Measurements from ENCODE around the gene C12orf42. TPM values are rescaled to one million over a fixed set of nuclear protein-coding genes. Genes with fewer than 3 reads are reported as not detected.

The C12orf42 gene
- total RNA-seq, 5 donors from 2014 or later (not counting 1 experiment from before 2014, with no cell fraction given) = 7.5 to 16.9 (median 9.2) TPM

GRCh38 chr12:103455020-103455763, 40.6 kb downstream of the C12orf42 start:
- Mint-ChIP-seq H3K27me3 (no peaks in the 10 kb centered on the region), H3K36me3 (no peaks in the 10 kb centered on the region), H3K27ac (peak overlapping the region; percentile 77 to 79), H3K9me3 (peaks cover 0 to 2% (median 0%) of the 10 kb centered on the region in 3 donors), H3K4me1 (peaks cover 33 to 39% (median 33%) of the 10 kb centered on the region in 3 donors), H3K4me3 (peak overlapping the region in 1 of 3 donors; percentile 7)
- Histone ChIP-seq H3K27ac (ENCODE audit: low read length) (peak overlapping the region; percentile 36), H3K36me3 (ENCODE audit: control insufficient read depth in 2 of 2, extremely low read depth in 1 of 2, insufficient read depth in 1 of 2, low read length in 1 of 2) (no peaks in the 10 kb centered on the region), H3K4me3 (ENCODE audit: control insufficient read depth in 1 of 2, extremely low read depth in 1 of 2, low read length in 1 of 2) (no peak overlapping the region), H3K27me3 (replicated peaks in 1 of 2; ENCODE audit: control insufficient read depth in 2 of 2, extremely low read depth in 1 of 2, insufficient read depth in 2 of 2, low read length in 1 of 2) (no peaks in the 10 kb centered on the region), H3K4me1 (ENCODE audit: control insufficient read depth in 1 of 2, extremely low read depth in 1 of 2, insufficient read depth in 2 of 2, low read length in 2 of 2) (peaks cover 6 to 25% of the 10 kb centered on the region in 2 experiments), H3K9me3 (no peaks in the 10 kb centered on the region)
- CTCF ChIA-PET = no interaction called here
- ATAC-seq (replicated peaks in 1 of 4) (peak; percentile 61 to 98 (median 90)), DNase-seq (peak in 22 of 35 experiments; percentile 3 to 57 (median 20))
- WGBS (ENCODE audit: insufficient coverage) = no CpG with 5 or more reads among the region's 3 CpGs
- POLR2A ChIA-PET = no interaction called here

- no peak overlapping the region for H3K27ac Mint-ChIP-seq
Observed at GRCh38 chr12:103444983-103445382, 50.8 kb downstream of the C12orf42 start.

GRCh38 chr12:103442822-103443221, 52.9 kb downstream of the C12orf42 start:
- ATAC-seq (replicated peaks in 1 of 4) (no peak), DNase-seq (no peak)
- Mint-ChIP-seq H3K27me3 (no peaks in the 10 kb centered on the region), H3K9me3 (peaks cover 0 to 4% (median 4%) of the 10 kb centered on the region in 3 donors), H3K27ac (peak overlapping the region; percentile 56 to 76), H3K4me1 (peaks cover 22 to 27% (median 23%) of the 10 kb centered on the region in 3 donors), H3K36me3 (no peaks in the 10 kb centered on the region), H3K4me3 (no peak overlapping the region)
- Histone ChIP-seq H3K36me3 (ENCODE audit: control insufficient read depth in 2 of 2, extremely low read depth in 1 of 2, insufficient read depth in 1 of 2, low read length in 1 of 2) (no peaks in the 10 kb centered on the region), H3K27ac (ENCODE audit: low read length) (peak overlapping the region; percentile 80), H3K9me3 (no peaks in the 10 kb centered on the region), H3K27me3 (replicated peaks in 1 of 2; ENCODE audit: control insufficient read depth in 2 of 2, extremely low read depth in 1 of 2, insufficient read depth in 2 of 2, low read length in 1 of 2) (no peaks in the 10 kb centered on the region), H3K4me3 (ENCODE audit: control insufficient read depth in 1 of 2, extremely low read depth in 1 of 2, low read length in 1 of 2) (no peak overlapping the region), H3K4me1 (ENCODE audit: control insufficient read depth in 1 of 2, extremely low read depth in 1 of 2, insufficient read depth in 2 of 2, low read length in 2 of 2) (peaks cover 8 to 21% of the 10 kb centered on the region in 2 experiments)
- POLR2A ChIA-PET = no interaction called here
- no CpG with 5 or more reads among the region's 3 CpGs for WGBS (ENCODE audit: insufficient coverage)
- CTCF ChIA-PET = no interaction called here

More at GRCh38 chr12:103444983-103445382, 50.8 kb downstream of the C12orf42 start:
- Mint-ChIP-seq H3K9me3 (peaks cover 0 to 8% (median 8%) of the 10 kb centered on the region in 3 donors), H3K27me3 (no peaks in the 10 kb centered on the region), H3K4me1 (peaks cover 22 to 27% (median 23%) of the 10 kb centered on the region in 3 donors), H3K36me3 (no peaks in the 10 kb centered on the region), H3K4me3 (no peak overlapping the region)
- Histone ChIP-seq H3K27me3 (replicated peaks in 1 of 2; ENCODE audit: control insufficient read depth in 2 of 2, extremely low read depth in 1 of 2, insufficient read depth in 2 of 2, low read length in 1 of 2) (no peaks in the 10 kb centered on the region), H3K4me3 (ENCODE audit: control insufficient read depth in 1 of 2, extremely low read depth in 1 of 2, low read length in 1 of 2) (no peak overlapping the region), H3K27ac (ENCODE audit: low read length) (no peak overlapping the region), H3K4me1 (ENCODE audit: control insufficient read depth in 1 of 2, extremely low read depth in 1 of 2, insufficient read depth in 2 of 2, low read length in 2 of 2) (peaks cover 8 to 21% of the 10 kb centered on the region in 2 experiments), H3K36me3 (ENCODE audit: control insufficient read depth in 2 of 2, extremely low read depth in 1 of 2, insufficient read depth in 1 of 2, low read length in 1 of 2) (no peaks in the 10 kb centered on the region), H3K9me3 (no peaks in the 10 kb centered on the region)
- ChIA-PET POLR2A (no interaction called here), CTCF (no interaction called here)
- WGBS (ENCODE audit: insufficient coverage) = 0% methylated on average over 1 of the region's 4 CpGs
- ATAC-seq (replicated peaks in 1 of 4) (no peak), DNase-seq (no peak)

- H3K27ac Mint-ChIP-seq = peak overlapping the region; percentile 99
- Histone ChIP-seq H3K36me3 (ENCODE audit: control insufficient read depth in 2 of 2, extremely low read depth in 1 of 2, insufficient read depth in 1 of 2, low read length in 1 of 2) (no peaks in the 10 kb centered on the region), H3K27ac (ENCODE audit: low read length) (peak overlapping the region; percentile 80), H3K9me3 (no peaks in the 10 kb centered on the region), H3K4me1 (ENCODE audit: control insufficient read depth in 1 of 2, extremely low read depth in 1 of 2, insufficient read depth in 2 of 2, low read length in 2 of 2) (peaks cover 8 to 21% of the 10 kb centered on the region in 2 experiments), H3K27me3 (replicated peaks in 1 of 2; ENCODE audit: control insufficient read depth in 2 of 2, extremely low read depth in 1 of 2, insufficient read depth in 2 of 2, low read length in 1 of 2) (no peaks in the 10 kb centered on the region), H3K4me3 (ENCODE audit: control insufficient read depth in 1 of 2, extremely low read depth in 1 of 2, low read length in 1 of 2) (no peak overlapping the region)
- DNase-seq (peak in 1 of 35 experiments; percentile 10), ATAC-seq (replicated peaks in 1 of 4) (no peak)
- CTCF ChIA-PET = no interaction called here
- peaks cover 22 to 27% (median 23%) of the 10 kb centered on the region in 3 donors for H3K4me1 Mint-ChIP-seq
- peaks cover under 1 to 4% (median 2%) of the 10 kb centered on the region in 3 donors for H3K9me3 Mint-ChIP-seq
- no peaks in the 10 kb centered on the region for H3K27me3 Mint-ChIP-seq
- no peaks in the 10 kb centered on the region for H3K36me3 Mint-ChIP-seq
- POLR2A ChIA-PET = no interaction called here
- 54% methylated on average over 3 of the region's 5 CpGs for WGBS (ENCODE audit: insufficient coverage)
- peak overlapping the region in 1 of 3 donors; percentile 83 for H3K4me3 Mint-ChIP-seq
Observed at GRCh38 chr12:103442182-103442555, 53.6 kb downstream of the C12orf42 start.

GRCh38 chr12:103441437-103442181, 54.2 kb downstream of the C12orf42 start:
- H3K36me3 Mint-ChIP-seq = no peaks in the 10 kb centered on the region
- peaks cover 8 to 21% of the 10 kb centered on the region in 2 experiments for H3K4me1 ChIP-seq (ENCODE audit: control insufficient read depth in 1 of 2, extremely low read depth in 1 of 2, insufficient read depth in 2 of 2, low read length in 2 of 2)
- peak overlapping the region; percentile 99 for H3K27ac Mint-ChIP-seq
- DNase-seq (peak; percentile 2 to 70 (median 33)), ATAC-seq (replicated peaks in 1 of 4) (peak; percentile 95 to 99 (median 98))
- H3K36me3 ChIP-seq (ENCODE audit: control insufficient read depth in 2 of 2, extremely low read depth in 1 of 2, insufficient read depth in 1 of 2, low read length in 1 of 2) = no peaks in the 10 kb centered on the region
- H3K27me3 Mint-ChIP-seq = no peaks in the 10 kb centered on the region
- H3K4me3 ChIP-seq (ENCODE audit: control insufficient read depth in 1 of 2, extremely low read depth in 1 of 2, low read length in 1 of 2) = peak overlapping the region; percentile 2 to 18
- POLR2A ChIA-PET = no interaction called here
- H3K9me3 Mint-ChIP-seq = peaks cover 0 to 3% (median 2%) of the 10 kb centered on the region in 3 donors
- WGBS (ENCODE audit: insufficient coverage) = 0% methylated on average over 1 of the region's 1 CpG
- H3K27me3 ChIP-seq (replicated peaks in 1 of 2; ENCODE audit: control insufficient read depth in 2 of 2, extremely low read depth in 1 of 2, insufficient read depth in 2 of 2, low read length in 1 of 2) = no peaks in the 10 kb centered on the region
- CTCF ChIA-PET = no interaction called here
- peak overlapping the region; percentile 82 to 90 (median 83) for H3K4me3 Mint-ChIP-seq
- H3K27ac ChIP-seq (ENCODE audit: low read length) = peak overlapping the region; percentile 80
- peaks cover 22 to 27% (median 23%) of the 10 kb centered on the region in 3 donors for H3K4me1 Mint-ChIP-seq
- H3K9me3 ChIP-seq = no peaks in the 10 kb centered on the region
